ENCODE results near the gene PPFIA1.
"Not testable (repeated sequence)": the region's sequence is repeated elsewhere in the genome, so short reads cannot be mapped to it uniquely, and the experiment has no call there.

The PPFIA1 gene

GRCh38 chr11:70292863-70293262, 22.4 kb downstream of the PPFIA1 start:
- in situ Hi-C loops (cut with HindIII; ENCODE audit: low sequenced_read_pairs), result no loop called here

- in situ Hi-C loops (cut with HindIII; ENCODE audit: low sequenced_read_pairs), result not testable (repeated sequence)
These were observed 24.7 kb downstream of the PPFIA1 start for GRCh38 chr11:70295166-70295565.

GRCh38 chr11:70296681-70297080, 26.2 kb downstream of the PPFIA1 start:
- in situ Hi-C loops (cut with HindIII; ENCODE audit: low sequenced_read_pairs), result no loop called here

- in situ Hi-C loops (cut with HindIII; ENCODE audit: low sequenced_read_pairs), result no loop called here
These were observed 26.9 kb downstream of the PPFIA1 start for GRCh38 chr11:70297341-70297740.

GRCh38 chr11:70298243-70298915, 27.9 kb downstream of the PPFIA1 start:
- in situ Hi-C loops (cut with HindIII; ENCODE audit: low sequenced_read_pairs), result no loop called here

GRCh38 chr11:70299636-70300035, 29.1 kb downstream of the PPFIA1 start:
- in situ Hi-C loops (cut with HindIII; ENCODE audit: low sequenced_read_pairs), result loop anchor here (5.0 kb wide), 1 partner anchor 68 kb away; no protein-coding TSS in a partner anchor

- in situ Hi-C loops (cut with HindIII; ENCODE audit: low sequenced_read_pairs), result loop anchor here (5.0 kb wide), 1 partner anchor 66 kb away; no protein-coding TSS in a partner anchor
These were observed 30.7 kb downstream of the PPFIA1 start for GRCh38 chr11:70301191-70301590.

GRCh38 chr11:70301721-70302418, 31.4 kb downstream of the PPFIA1 start:
- in situ Hi-C loops (cut with HindIII; ENCODE audit: low sequenced_read_pairs), result loop anchor here (5.0 kb wide), 1 partner anchor 65 kb away; no protein-coding TSS in a partner anchor

- in situ Hi-C loops (cut with HindIII; ENCODE audit: low sequenced_read_pairs), result loop anchor here (5.0 kb wide), 1 partner anchor 65 kb away; no protein-coding TSS in a partner anchor
These were observed 31.9 kb downstream of the PPFIA1 start for GRCh38 chr11:70302419-70302752.

GRCh38 chr11:70303070-70303469, 32.6 kb downstream of the PPFIA1 start:
- in situ Hi-C loops (cut with HindIII; ENCODE audit: low sequenced_read_pairs), result loop anchor here (5.0 kb wide), 1 partner anchor 64 kb away; no protein-coding TSS in a partner anchor

- in situ Hi-C loops (cut with HindIII; ENCODE audit: low sequenced_read_pairs), result loop anchor here (5.0 kb wide), 1 partner anchor 63 kb away; no protein-coding TSS in a partner anchor
These were observed 33.7 kb downstream of the PPFIA1 start for GRCh38 chr11:70304208-70304603.

- in situ Hi-C loops (cut with HindIII; ENCODE audit: low sequenced_read_pairs), result no loop called here
These were observed 35.0 kb downstream of the PPFIA1 start for GRCh38 chr11:70305501-70305900.

- in situ Hi-C loops (cut with HindIII; ENCODE audit: low sequenced_read_pairs), result no loop called here
These were observed 36.1 kb downstream of the PPFIA1 start for GRCh38 chr11:70306586-70307033.

GRCh38 chr11:70307176-70307575, 36.7 kb downstream of the PPFIA1 start:
- in situ Hi-C loops (cut with HindIII; ENCODE audit: low sequenced_read_pairs), result no loop called here

- in situ Hi-C loops (cut with HindIII; ENCODE audit: low sequenced_read_pairs), result no loop called here
These were observed 41.1 kb downstream of the PPFIA1 start for GRCh38 chr11:70311616-70312015.

GRCh38 chr11:70312401-70313357, 42.2 kb downstream of the PPFIA1 start:
- in situ Hi-C loops (cut with HindIII; ENCODE audit: low sequenced_read_pairs), result no loop called here

- in situ Hi-C loops (cut with HindIII; ENCODE audit: low sequenced_read_pairs), result no loop called here
These were observed 43.5 kb downstream of the PPFIA1 start for GRCh38 chr11:70313945-70314344.

- in situ Hi-C loops (cut with HindIII; ENCODE audit: low sequenced_read_pairs), result no loop called here
These were observed 44.2 kb downstream of the PPFIA1 start for GRCh38 chr11:70314730-70315129.

- in situ Hi-C loops (cut with HindIII; ENCODE audit: low sequenced_read_pairs), result no loop called here
These were observed 45.2 kb downstream of the PPFIA1 start for GRCh38 chr11:70315716-70316115.

- in situ Hi-C loops (cut with HindIII; ENCODE audit: low sequenced_read_pairs), result no loop called here
These were observed 47.3 kb downstream of the PPFIA1 start for GRCh38 chr11:70317581-70318305.
